Liver (tissue), 9 donors: ENCODE measurements around the gene NEUROG3. TPM values are rescaled to one million over a fixed set of nuclear protein-coding genes. Genes with fewer than 3 reads are reported as not detected.

Experiments used
- DNase-seq: peaks from one replicate; pipeline ENCODE4 v3.0.0-alpha.2; 2017; ENCODE audit warnings: low spot score
- H3K27ac ChIP-seq, 2 donors: one replicate each; pipeline ENCODE4 v1.7.0; 2013; ENCODE audit warnings: inconsistent platforms in 2 of 2, low read length in 2 of 2, control low read depth in 1 of 2, low read depth in 1 of 2, mild to moderate bottlenecking in 1 of 2
- H3K27me3 ChIP-seq, 4 donors: one replicate each; pipeline versions ENCODE4 v1.6.1 to v1.7.0; 2013; ENCODE audit warnings: low read length in 3 of 4, inconsistent platforms in 1 of 4, mild to moderate bottlenecking in 1 of 4, moderate library complexity in 1 of 4; ENCODE audit not compliant: control insufficient read depth in 4 of 4, insufficient read depth in 4 of 4
- H3K36me3 ChIP-seq, 4 donors: one replicate each; pipeline versions ENCODE4 v1.6.1 to v1.7.0; 2013; ENCODE audit warnings: low read length in 3 of 4, mild to moderate bottlenecking in 3 of 4, low read depth in 1 of 4, moderate library complexity in 1 of 4; ENCODE audit not compliant: control insufficient read depth in 4 of 4, insufficient read depth in 3 of 4
- H3K4me1 ChIP-seq, 4 donors: one replicate each; pipeline versions ENCODE4 v1.6.1 to v1.7.0; 2013; ENCODE audit warnings: low read length in 3 of 4, mild to moderate bottlenecking in 3 of 4, moderate library complexity in 1 of 4; ENCODE audit not compliant: control insufficient read depth in 4 of 4, insufficient read depth in 4 of 4
- H3K4me3 ChIP-seq, 3 donors: one replicate each; pipeline versions ENCODE4 v1.6.1 to v1.7.0; 2013; ENCODE audit warnings: low read length in 3 of 3, control low read depth in 1 of 3, low read depth in 1 of 3, mild to moderate bottlenecking in 1 of 3
- H3K9ac ChIP-seq, 2 donors: one replicate each; pipeline ENCODE4 v1.7.0; 2013; ENCODE audit warnings: low read length in 2 of 2, mild to moderate bottlenecking in 2 of 2, moderate library complexity in 2 of 2, control low read depth in 1 of 2, low read depth in 1 of 2
- H3K9me3 ChIP-seq, 4 donors: one replicate each; pipeline versions ENCODE4 v1.6.1 to v1.7.0; 2013; ENCODE audit warnings: low read length in 3 of 4; ENCODE audit not compliant: control insufficient read depth in 4 of 4
- ATF3 ChIP-seq: IDR thresholded peaks from 2 replicates; pipeline ENCODE4 v1.6.1; 2016; ENCODE audit warnings: antibody characterized with exemption
- CTCF ChIP-seq: fragments of 150-350 bp; IDR thresholded peaks from 2 replicates; pipeline ENCODE4 v1.5.1; 2017; ENCODE audit warnings: improper control_type of control experiment, low read depth, low read length; ENCODE audit not compliant: missing input control
- EGR1 ChIP-seq, 2 donors: IDR thresholded peaks; 2 replicates each; pipeline ENCODE4 v1.6.1; 2016 to 2018; ENCODE audit warnings: antibody characterized with exemption in 2 of 2, low read depth in 2 of 2
- FOXA1 ChIP-seq: IDR thresholded peaks from 2 replicates; pipeline ENCODE4 v1.6.1; 2016; ENCODE audit warnings: antibody characterized with exemption
- FOXA2 ChIP-seq: IDR thresholded peaks from 2 replicates; pipeline ENCODE4 v1.6.1; 2016; ENCODE audit warnings: antibody characterized with exemption
- GABPA ChIP-seq, 2 donors: IDR thresholded peaks in 1 of 2; conservative IDR thresholded peaks in 1 of 2; 2 replicates each; pipeline ENCODE4 v1.6.1; 2016; ENCODE audit warnings: antibody characterized with exemption in 2 of 2, mild to moderate bottlenecking in 1 of 2, moderate library complexity in 1 of 2
- HNF4A ChIP-seq, 2 donors: conservative IDR thresholded peaks; 2 replicates each; pipeline ENCODE4 v1.6.1; 2016; ENCODE audit warnings: antibody characterized with exemption in 2 of 2, mild to moderate bottlenecking in 2 of 2
- HNF4G ChIP-seq: IDR thresholded peaks from 2 replicates; pipeline ENCODE4 v1.6.1; 2016; ENCODE audit warnings: antibody characterized with exemption
- JUND ChIP-seq, 2 donors: IDR thresholded peaks; 2 replicates each; pipeline ENCODE4 v1.6.1; 2016; ENCODE audit warnings: antibody characterized with exemption in 2 of 2
- MAX ChIP-seq: IDR thresholded peaks from 2 replicates; pipeline ENCODE4 v1.6.1; 2016; ENCODE audit warnings: antibody characterized with exemption
- NR2F2 ChIP-seq: IDR thresholded peaks from 2 replicates; pipeline ENCODE4 v1.6.1; 2016; ENCODE audit warnings: antibody characterized with exemption
- RAD21 ChIP-seq, 2 donors: IDR thresholded peaks; 2 replicates each; pipeline ENCODE4 v1.6.1; 2016; ENCODE audit warnings: antibody characterized with exemption in 2 of 2, mild to moderate bottlenecking in 2 of 2
- REST ChIP-seq: IDR thresholded peaks from 2 replicates; pipeline ENCODE4 v1.6.1; 2016; ENCODE audit warnings: antibody characterized with exemption, mild to moderate bottlenecking
- RXRA ChIP-seq, 2 donors: IDR thresholded peaks; 2 replicates each; pipeline ENCODE4 v1.6.1; 2017 to 2018; ENCODE audit warnings: antibody characterized with exemption in 2 of 2, mild to moderate bottlenecking in 1 of 2
- TAF1 ChIP-seq: conservative IDR thresholded peaks from 2 replicates; pipeline ENCODE4 v1.6.1; 2016; ENCODE audit warnings: antibody characterized with exemption, mild to moderate bottlenecking
- YY1 ChIP-seq: IDR thresholded peaks from 2 replicates; pipeline ENCODE4 v1.6.1; 2016; ENCODE audit warnings: antibody characterized with exemption, mild to moderate bottlenecking
- ZBTB33 ChIP-seq: IDR thresholded peaks from 2 replicates; pipeline ENCODE4 v1.6.1; 2016; ENCODE audit warnings: antibody characterized with exemption
- WGBS: extraction: QIAGEN DNeasy Blood & Tissue Kit; methylation state at CpG from one replicate; pipeline ENCODE4 v1.1.7; 2013; 5-methylcytosine and 5-hydroxymethylcytosine counted together
- polyA plus RNA-seq, 2 donors: library from polyadenylated mRNA; stranded (reverse) in 1 of 2; unstranded in 1 of 2; fragments of 200-250 nt in 1 of 2; fragments of >200 nt in 1 of 2; fragmentation: Nextera tagmentation in 1 of 2; extraction: Ambion mirVana in 1 of 2; gene quantifications; one replicate each; pipeline versions ENCODE4 v1.2.1 to v1.2.3, GENCODE V29; 2013 to 2015
- total RNA-seq, 2 donors: library from RNA; depleted of rRNA; stranded (reverse); fragments of >200 nt; gene quantifications; one replicate each; pipeline ENCODE4 v1.2.3, GENCODE V29; 2014
- donor health status: healthy.
- donor health status: healthy.
- donor health status: healthy.
- donor health status: healthy.
- donor health status: healthy.

The NEUROG3 gene
- total and polyA plus RNA-seq, 4 donors, result not detected

GRCh38 chr10:69533658-69534057 is 39.6 kb downstream of the NEUROG3 start:
- TF ChIP-seq GABPA (IDR thresholded peaks at IDR 0.05 in 1 of 2, conservative IDR thresholded peaks at IDR 0.05 in 1 of 2) (no peak), ZBTB33 (no peak), RXRA (IDR thresholded peaks at IDR 0.05) (no peak), YY1 (no peak), CTCF (no peak), HNF4A (conservative IDR thresholded peaks at IDR 0.05) (no peak)
- H3K27me3 ChIP-seq, result no peaks in the 10 kb centered on the region
- no peak for DNase-seq

GRCh38 chr10:69527961-69528360 is 45.3 kb downstream of the NEUROG3 start:
- no peak overlapping the region for H3K4me3 ChIP-seq
- 93% methylated on average over 11 of the region's 11 CpGs for WGBS
- no peak overlapping the region for H3K27ac ChIP-seq
- TF ChIP-seq YY1 (no peak), ATF3 (no peak), JUND (IDR thresholded peaks at IDR 0.05) (no peak), FOXA2 (no peak), HNF4A (conservative IDR thresholded peaks at IDR 0.05) (no peak), MAX (no peak), REST (no peak), RXRA (IDR thresholded peaks at IDR 0.05) (no peak), ZBTB33 (no peak), RAD21 (IDR thresholded peaks at IDR 0.05) (no peak), GABPA (IDR thresholded peaks at IDR 0.05 in 1 of 2, conservative IDR thresholded peaks at IDR 0.05 in 1 of 2) (no peak), EGR1 (IDR thresholded peaks at IDR 0.05; ENCODE audit: low read depth in 2 of 2) (no peak), CTCF (no peak), HNF4G (no peak), NR2F2 (no peak), FOXA1 (no peak), TAF1 (no peak)
- DNase-seq, result no peak
- no peaks in the 10 kb centered on the region for H3K36me3 ChIP-seq
- no peaks in the 10 kb centered on the region for H3K9me3 ChIP-seq
- H3K9ac ChIP-seq, result no peak overlapping the region
- H3K4me1 ChIP-seq, result no peaks in the 10 kb centered on the region
- no peaks in the 10 kb centered on the region for H3K27me3 ChIP-seq

More at GRCh38 chr10:69533658-69534057, 39.6 kb downstream of the NEUROG3 start:
- Histone ChIP-seq H3K9me3 (peaks cover 0 to 3% (median 0%) of the 10 kb centered on the region in 4 donors), H3K27ac (no peak overlapping the region), H3K9ac (no peak overlapping the region), H3K4me1 (no peaks in the 10 kb centered on the region), H3K36me3 (no peaks in the 10 kb centered on the region), H3K4me3 (no peak overlapping the region)
- 55% methylated on average over 3 of the region's 3 CpGs for WGBS
